GM23338 (cell line): ENCODE measurements around the gene DCAF11.

Source experiments
- CREB1 ChIP-seq: fragments of 250-450 bp; sonication (Bioruptor Pico); IDR thresholded peaks from 2 replicates; pipeline ENCODE4 v1.5.0; 2020; ENCODE audit warnings: low read depth, mild to moderate bottlenecking, moderate library complexity
- CTCF ChIP-seq, 2 experiments: fragments of 200-600 bp in 1 of 2; sonication (generic) in 1 of 2; conservative IDR thresholded peaks; 2 replicates each; pipeline versions ENCODE4 v1.5.1 to v1.6.1; 2016 to 2017; ENCODE audit warnings: antibody characterized with exemption in 2 of 2, low read depth in 2 of 2, mild to moderate bottlenecking in 2 of 2, moderate library complexity in 1 of 2
- ETS1 ChIP-seq: IDR thresholded peaks from 2 replicates; pipeline ENCODE4 v1.6.1; 2016; ENCODE audit warnings: antibody characterized with exemption
- EZH2phosphoT487 ChIP-seq: fragments of 200-600 bp; sonication (generic); IDR thresholded peaks from one replicate; pipeline ENCODE4 v1.8.1; 2018; ENCODE audit warnings: antibody characterized with exemption; ENCODE audit not compliant: unreplicated experiment
- POLR2AphosphoS5 ChIP-seq: IDR thresholded peaks from 2 replicates; pipeline ENCODE4 v1.6.1; 2016; ENCODE audit warnings: antibody characterized with exemption, low read depth
- REST ChIP-seq: IDR thresholded peaks from one replicate; pipeline ENCODE4 v1.6.1; 2018; ENCODE audit warnings: antibody characterized with exemption; ENCODE audit not compliant: unreplicated experiment

- TF ChIP-seq CTCF (conservative IDR thresholded peaks at IDR 0.05; ENCODE audit: low read depth in 2 of 2) (no peak), REST (no peak), EZH2phosphoT487 (no peak), POLR2AphosphoS5 (no peak), ETS1 (no peak), CREB1 (CRISPR knock-in tag) (no peak)
These were observed 42.1 kb upstream of the DCAF11 start for GRCh38 chr14:24072436-24072835.
